Neural progenitor cell (in vitro differentiated cells): ENCODE results near the gene LZIC. TPM values are rescaled to one million over a fixed set of nuclear protein-coding genes. Genes with fewer than 3 reads are reported as not detected.

ENCODE experiments used
- DNase-seq: peaks from one replicate; pipeline ENCODE4 v3.0.0-alpha.2; 2016; ENCODE audit warnings: low spot score
- H2AFZ ChIP-seq: fragments of 200-600 bp; sonication (generic); replicated peaks from 2 replicates; pipeline ENCODE4 v1.6.1; 2016; ENCODE audit warnings: antibody characterized with exemption
- H3F3A ChIP-seq: fragments of 200-600 bp; sonication (generic); 2 replicates; pipeline ENCODE4 v1.6.1; 2016; ENCODE audit warnings: antibody characterized with exemption, low read depth
- H3K27ac ChIP-seq: fragments of 200-600 bp; sonication (generic); 2 replicates; pipeline ENCODE4 v1.5.1; 2016; ENCODE audit warnings: mild to moderate bottlenecking
- H3K27me3 ChIP-seq: fragments of 200-600 bp; sonication (generic); 2 replicates; pipeline ENCODE4 v1.6.1; 2016; ENCODE audit warnings: mild to moderate bottlenecking, moderate library complexity
- H3K36me3 ChIP-seq: fragments of 200-600 bp; sonication (generic); 2 replicates; pipeline ENCODE4 v1.5.1; 2016
- H3K4me1 ChIP-seq: fragments of 200-600 bp; sonication (generic); 2 replicates; pipeline ENCODE4 v1.6.1; 2016; ENCODE audit warnings: mixed run types
- H3K4me2 ChIP-seq: fragments of 200-600 bp; sonication (generic); 2 replicates; pipeline ENCODE4 v1.6.1; 2016
- H3K4me3 ChIP-seq: fragments of 200-600 bp; sonication (generic); 2 replicates; pipeline ENCODE4 v1.5.1; 2016
- H3K79me2 ChIP-seq: fragments of 200-600 bp; sonication (generic); 2 replicates; pipeline ENCODE4 v1.6.1; 2016; ENCODE audit warnings: low read depth
- H3K9ac ChIP-seq: fragments of 200-600 bp; sonication (generic); 2 replicates; pipeline ENCODE4 v1.6.1; 2016
- H3K9me3 ChIP-seq: fragments of 200-600 bp; sonication (generic); 2 replicates; pipeline ENCODE4 v1.5.1; 2016; ENCODE audit warnings: low read depth
- H4K20me1 ChIP-seq: fragments of 200-600 bp; sonication (generic); 2 replicates; pipeline ENCODE4 v1.6.1; 2016; ENCODE audit warnings: low read depth
- H3K27ac Mint-ChIP-seq: 3 replicates; pipeline ENCODE4 v1.8.0; 2021; ENCODE audit warnings: mixed read lengths
- H3K27me3 Mint-ChIP-seq: 2 replicates; pipeline ENCODE4 v1.8.0; 2022; ENCODE audit warnings: low read depth, mild to moderate bottlenecking, inconsistent platforms, moderate library complexity, mixed read lengths; ENCODE audit not compliant: insufficient read depth
- H3K36me3 Mint-ChIP-seq: 3 replicates; pipeline ENCODE4 v1.8.0; 2021; ENCODE audit warnings: mixed read lengths
- H3K4me1 Mint-ChIP-seq: 3 replicates; pipeline ENCODE4 v1.8.0; 2021; ENCODE audit warnings: mixed read lengths
- H3K4me3 Mint-ChIP-seq: 3 replicates; pipeline ENCODE4 v1.8.0; 2021; ENCODE audit warnings: mild to moderate bottlenecking, moderate library complexity, mixed read lengths
- H3K9me3 Mint-ChIP-seq: 3 replicates; pipeline ENCODE4 v1.8.0; 2020; ENCODE audit warnings: mixed read lengths
- CTCF ChIP-seq: fragments of 200-600 bp; sonication (generic); IDR thresholded peaks from 2 replicates; pipeline ENCODE4 v1.5.1; 2017; ENCODE audit warnings: antibody characterized with exemption, mild to moderate bottlenecking
- EZH2 ChIP-seq: fragments of 200-600 bp; sonication (generic); IDR thresholded peaks from 2 replicates; pipeline ENCODE4 v1.6.1; 2017; ENCODE audit warnings: antibody characterized with exemption, mild to moderate bottlenecking, moderate library complexity
- EZH2phosphoT487 ChIP-seq: fragments of 200-600 bp; sonication (generic); IDR thresholded peaks from 2 replicates; pipeline ENCODE4 v1.6.1; 2017; ENCODE audit warnings: antibody characterized with exemption
- total RNA-seq: library from RNA; depleted of rRNA; stranded (reverse); fragments of >200 nt; gene quantifications from 2 replicates; pipeline ENCODE4 v1.2.3, GENCODE V29; 2015; ENCODE audit warnings: low replicate concordance

The LZIC gene
- total RNA-seq, 1 donor from 2014 or later: 60.6 TPM

GRCh38 chr1:9902060-9902452 lies 41.1 kb downstream of the LZIC start:
- Histone ChIP-seq H3K36me3 (no peaks in the 10 kb centered on the region), H3K4me3 (no peak overlapping the region), H3F3A (no peaks in the 10 kb centered on the region), H3K27ac (no peak overlapping the region), H3K79me2 (peaks cover 79% of the 10 kb centered on the region), H3K9me3 (no peaks in the 10 kb centered on the region), H3K27me3 (no peaks in the 10 kb centered on the region), H3K4me2 (no peak overlapping the region), H3K9ac (no peak overlapping the region), H3K4me1 (no peaks in the 10 kb centered on the region), H4K20me1 (peaks cover 27% of the 10 kb centered on the region), H2AFZ (no peak overlapping the region)
- H3K36me3 Mint-ChIP-seq: peaks cover 4% of the 10 kb centered on the region
- peaks cover 33% of the 10 kb centered on the region for H3K4me1 Mint-ChIP-seq
- no peaks in the 10 kb centered on the region for H3K9me3 Mint-ChIP-seq
- no peak for DNase-seq
- no peak for TF ChIP-seq EZH2phosphoT487
- no peak overlapping the region for H3K27ac Mint-ChIP-seq
- no peak overlapping the region for H3K4me3 Mint-ChIP-seq
- peaks cover 2% of the 10 kb centered on the region for H3K27me3 Mint-ChIP-seq

GRCh38 chr1:9901148-9902059 lies 41.8 kb downstream of the LZIC start:
- TF ChIP-seq EZH2 (no peak), EZH2phosphoT487 (no peak)
- Histone ChIP-seq H3K9me3 (no peaks in the 10 kb centered on the region), H2AFZ (no peak overlapping the region), H3K79me2 (peaks cover 80% of the 10 kb centered on the region), H3K27me3 (no peaks in the 10 kb centered on the region), H3K9ac (no peak overlapping the region), H3K27ac (no peak overlapping the region), H3F3A (no peaks in the 10 kb centered on the region), H3K4me1 (no peaks in the 10 kb centered on the region), H3K4me2 (no peak overlapping the region), H3K36me3 (no peaks in the 10 kb centered on the region), H4K20me1 (peaks cover 27% of the 10 kb centered on the region), H3K4me3 (no peak overlapping the region)
- no peak overlapping the region for H3K4me3 Mint-ChIP-seq
- H3K27ac Mint-ChIP-seq: peak overlapping the region; percentile 6
- peaks cover 2% of the 10 kb centered on the region for H3K27me3 Mint-ChIP-seq
- H3K36me3 Mint-ChIP-seq: peaks cover 4% of the 10 kb centered on the region
- no peak for DNase-seq
- H3K9me3 Mint-ChIP-seq: no peaks in the 10 kb centered on the region
- peaks cover 33% of the 10 kb centered on the region for H3K4me1 Mint-ChIP-seq

GRCh38 chr1:9900142-9901043 lies 42.8 kb downstream of the LZIC start:
- peaks cover 27% of the 10 kb centered on the region for H4K20me1 ChIP-seq
- no peak overlapping the region for H3K4me3 ChIP-seq
- no peak for DNase-seq
- no peaks in the 10 kb centered on the region for H3F3A ChIP-seq
- no peak overlapping the region for H3K27ac Mint-ChIP-seq
- H3K36me3 ChIP-seq: no peaks in the 10 kb centered on the region
- H3K27ac ChIP-seq: no peak overlapping the region
- peaks cover 31% of the 10 kb centered on the region for H3K4me1 Mint-ChIP-seq
- H3K9me3 ChIP-seq: no peaks in the 10 kb centered on the region
- no peak overlapping the region for H3K4me2 ChIP-seq
- no peak overlapping the region for H3K4me3 Mint-ChIP-seq
- H3K9ac ChIP-seq: no peak overlapping the region
- H3K27me3 ChIP-seq: no peaks in the 10 kb centered on the region
- TF ChIP-seq EZH2phosphoT487: no peak
- TF ChIP-seq EZH2: no peak
- TF ChIP-seq CTCF: no peak
- H3K4me1 ChIP-seq: no peaks in the 10 kb centered on the region
- peaks cover 2% of the 10 kb centered on the region for H3K27me3 Mint-ChIP-seq
- H3K9me3 Mint-ChIP-seq: no peaks in the 10 kb centered on the region
- peaks cover 5% of the 10 kb centered on the region for H3K36me3 Mint-ChIP-seq
- H2AFZ ChIP-seq: no peak overlapping the region
- H3K79me2 ChIP-seq: peaks cover 74% of the 10 kb centered on the region

- no peak overlapping the region for H3K4me3 ChIP-seq
- peaks cover 33% of the 10 kb centered on the region for H4K20me1 ChIP-seq
- TF ChIP-seq EZH2phosphoT487: no peak
- no peak for TF ChIP-seq EZH2
- TF ChIP-seq CTCF: no peak
- peaks cover 49% of the 10 kb centered on the region for H3F3A ChIP-seq
- H3K27me3 ChIP-seq: no peaks in the 10 kb centered on the region
- H3K79me2 ChIP-seq: peaks cover 33% of the 10 kb centered on the region
- no peak overlapping the region for H3K4me2 ChIP-seq
- no peak overlapping the region for H3K4me3 Mint-ChIP-seq
- peak overlapping the region; percentile 36 for H3K27ac Mint-ChIP-seq
- H3K36me3 Mint-ChIP-seq: peaks cover 9% of the 10 kb centered on the region
- no peak overlapping the region for H2AFZ ChIP-seq
- H3K27me3 Mint-ChIP-seq: peaks cover 11% of the 10 kb centered on the region
- no peak overlapping the region for H3K9ac ChIP-seq
- no peaks in the 10 kb centered on the region for H3K9me3 Mint-ChIP-seq
- H3K36me3 ChIP-seq: no peaks in the 10 kb centered on the region
- peaks cover 45% of the 10 kb centered on the region for H3K4me1 Mint-ChIP-seq
- H3K27ac ChIP-seq: peak overlapping the region; percentile 51
- no peaks in the 10 kb centered on the region for H3K9me3 ChIP-seq
- peaks cover 40% of the 10 kb centered on the region for H3K4me1 ChIP-seq
- DNase-seq: no peak
These were observed 49.1 kb downstream of the LZIC start for GRCh38 chr1:9894115-9894514.
